Measurements from ENCODE around the gene COG5.

- TF ChIP-seq POLR2A (IDR thresholded peaks at IDR 0.05) (no peak), CTCF (IDR thresholded peaks at IDR 0.05) (no peak)
Observed at GRCh38 chr7:107268594-107268993, 295.1 kb downstream of the COG5 start.

All from right lobe of liver (tissue), 4 donors.